K562 (cell line): ENCODE results near the gene ZNF574. TPM values are rescaled to one million over a fixed set of nuclear protein-coding genes. Genes with fewer than 3 reads are reported as not detected.
A peak's percentile ranks its signal among the peaks of the same experiment; 100 is the strongest.

Experiments
- ATAC-seq: fragments of 200-7000 bp; cut with Tn5 transposase; 3 replicates; pipeline ENCODE4 v1.9.1; 2020; ENCODE audit warnings: moderate library complexity
- BruUV-seq: library from RNA; stranded (reverse); fragments of 400-500 nt; replicated peaks from 2 replicates; lab custom pipeline; 2021; lab: Mats Ljungman, UMichigan
- CTCF ChIA-PET: fragments of 300-600 bp; formaldehyde crosslinking; extraction: SDS; loops from one replicate; lab custom pipeline; 2021; ENCODE audit warnings: low intra/inter-chr PET ratio; lab: Yijun Ruan, JAX
- POLR2A ChIA-PET: fragments of 300-600, 350-650 bp; sonication (Branson Sonifier 250); formaldehyde crosslinking; extraction: SDS; loops from one replicate; lab custom pipeline; 2021; ENCODE audit warnings: antibody characterized with exemption, inconsistent platforms; lab: Yijun Ruan, JAX
- DNase-seq, 4 experiments: peaks; one replicate each; pipeline versions ENCODE4 v3.0.0 to v3.0.0-alpha.2; 2011 to 2018; ENCODE audit warnings: low spot score in 3 of 4, mixed read lengths in 3 of 4; ENCODE audit errors: extremely low read depth in 1 of 4
- FAIRE-seq: peaks from 2 replicates; lab custom pipeline; 2011; peaks lifted over from hg19 to GRCh38; lab: Jason Lieb, UNC
- H2AFZ ChIP-seq: 2 replicates; pipeline ENCODE4 v1.6.0; 2011; ENCODE audit warnings: low read depth, low read length, control low read depth, inconsistent platforms
- H3K27ac ChIP-seq: fragments of 200-600 bp; 3 replicates; pipeline ENCODE4 v1.8.0; 2011; ENCODE audit warnings: low read depth, mild to moderate bottlenecking, control low read depth, inconsistent platforms, low read length, moderate library complexity, mixed read lengths; ENCODE audit errors: extremely low read depth
- H3K27me3 ChIP-seq, 2 experiments: fragments of 300-600 bp in 1 of 2; 2 replicates in 1 of 2; 3 replicates in 1 of 2; pipeline versions ENCODE4 v1.6.0 to v1.8.0; 2011; ENCODE audit warnings: inconsistent platforms in 2 of 2, low read length in 2 of 2, mild to moderate bottlenecking in 1 of 2, mixed read lengths in 1 of 2, moderate library complexity in 1 of 2; ENCODE audit not compliant: control insufficient read depth in 2 of 2, insufficient read depth in 2 of 2
- H3K36me3 ChIP-seq: fragments of 300-600 bp; 3 replicates; pipeline ENCODE4 v1.8.0; 2011; ENCODE audit warnings: mild to moderate bottlenecking, low read length, inconsistent platforms; ENCODE audit not compliant: control insufficient read depth, insufficient read depth
- H3K4me1 ChIP-seq, 2 experiments: fragments of 200-600 bp in 1 of 2; replicated peaks in 1 of 2; 2 replicates in 1 of 2; 3 replicates in 1 of 2; pipeline versions ENCODE4 v1.5.1 to v1.8.0; 2011; ENCODE audit warnings: inconsistent platforms in 2 of 2, low read length in 2 of 2, mild to moderate bottlenecking in 1 of 2, mixed read lengths in 1 of 2, moderate library complexity in 1 of 2; ENCODE audit not compliant: control insufficient read depth in 2 of 2, insufficient read depth in 2 of 2
- H3K4me2 ChIP-seq: 2 replicates; pipeline ENCODE4 v1.6.1; 2011; ENCODE audit warnings: low read length, control low read depth, inconsistent platforms, mixed read lengths; ENCODE audit not compliant: insufficient read depth
- H3K4me3 ChIP-seq: fragments of 200-600 bp; sonication (generic), shearing (Covaris generic); 2 replicates; pipeline ENCODE4 v1.5.1; 2016; ENCODE audit warnings: control low read depth, inconsistent platforms
- H3K79me2 ChIP-seq: fragments of 200-600 bp; 3 replicates; pipeline ENCODE4 v1.8.0; 2011; ENCODE audit warnings: low read length, inconsistent platforms; ENCODE audit not compliant: control insufficient read depth, insufficient read depth
- H3K9ac ChIP-seq, 2 experiments: 2 replicates each; pipeline versions ENCODE4 v1.6.0 to v1.6.1; 2011; ENCODE audit warnings: low read depth in 2 of 2, low read length in 2 of 2, control low read depth in 1 of 2, inconsistent platforms in 1 of 2, mild to moderate bottlenecking in 1 of 2, mixed read lengths in 1 of 2; ENCODE audit not compliant: insufficient read depth in 1 of 2
- H3K9me1 ChIP-seq: one replicate; pipeline ENCODE4 v1.6.0; 2011; ENCODE audit warnings: inconsistent platforms, mild to moderate bottlenecking, low read length, moderate library complexity; ENCODE audit not compliant: control insufficient read depth, insufficient read depth
- H3K9me3 ChIP-seq: replicated peaks from 2 replicates; pipeline ENCODE4 v1.5.1; 2011; ENCODE audit warnings: low read depth, low read length, inconsistent platforms; ENCODE audit not compliant: control insufficient read depth, insufficient read depth
- H4K20me1 ChIP-seq: replicated peaks from 2 replicates; pipeline ENCODE4 v1.6.1; 2011; ENCODE audit warnings: low read length, inconsistent platforms, mixed read lengths; ENCODE audit not compliant: control insufficient read depth, insufficient read depth
- CTCF ChIP-seq, 3 experiments: IDR thresholded peaks in 2 of 3; conservative IDR thresholded peaks in 1 of 3; 2 replicates each; pipeline ENCODE4 v1.5.1; 2011 to 2012; ENCODE audit warnings: low read length in 3 of 3, mild to moderate bottlenecking in 3 of 3, control low read depth in 2 of 3, improper control_type of control experiment in 1 of 3, inconsistent platforms in 1 of 3, low read depth in 1 of 3, mixed read lengths in 1 of 3, moderate library complexity in 1 of 3; ENCODE audit not compliant: insufficient read depth in 2 of 3
- MTA3 ChIP-seq: fragments of 450-650 bp; formaldehyde crosslinking; IDR thresholded peaks from 2 replicates; pipeline ENCODE4 v1.6.1; 2017; ENCODE audit warnings: mild to moderate bottlenecking, borderline replicate concordance
- NFIC ChIP-seq: fragments of 450-650 bp; IDR thresholded peaks from 2 replicates; pipeline ENCODE4 v1.6.1; 2017; ENCODE audit warnings: mild to moderate bottlenecking, inconsistent platforms
- NFRKB ChIP-seq: fragments of 450-650 bp; IDR thresholded peaks from 2 replicates; pipeline ENCODE4 v1.6.1; 2016; ENCODE audit warnings: low read depth
- PHB2 ChIP-seq: fragments of 450-650 bp; IDR thresholded peaks from 2 replicates; pipeline ENCODE4 v1.6.1; 2017; ENCODE audit warnings: low read depth
- RAD21 ChIP-seq, 2 experiments: fragments of 250-450 bp in 1 of 2; fragments of 450-650 bp in 1 of 2; sonication (Bioruptor Pico) in 1 of 2; formaldehyde crosslinking in 1 of 2; IDR thresholded peaks in 1 of 2; conservative IDR thresholded peaks in 1 of 2; 2 replicates each; pipeline versions ENCODE4 v1.4.0 to v1.8.0; 2020 to 2022; ENCODE audit warnings: mild to moderate bottlenecking in 2 of 2, moderate library complexity in 1 of 2
- REST ChIP-seq, 2 experiments: fragments of 450-650 bp; formaldehyde crosslinking in 1 of 2; IDR thresholded peaks; 2 replicates each; pipeline versions ENCODE4 v1.4.0 to v1.6.1; 2014 to 2020; ENCODE audit warnings: mild to moderate bottlenecking in 2 of 2, borderline replicate concordance in 1 of 2, low read depth in 1 of 2
- TARDBP ChIP-seq: fragments of 450-650 bp; IDR thresholded peaks from 2 replicates; pipeline ENCODE4 v1.6.1; 2016
- TBL1XR1 ChIP-seq, 2 experiments: IDR thresholded peaks; 2 replicates each; pipeline ENCODE4 v1.6.1; 2012; ENCODE audit warnings: improper control_type of control experiment in 2 of 2, low read length in 2 of 2, mild to moderate bottlenecking in 1 of 2
- VEZF1 ChIP-seq: fragments of 200-800 bp; sonication (Bioruptor generic); IDR thresholded peaks from 2 replicates; pipeline ENCODE4 v1.6.1; 2017; ENCODE audit warnings: missing genetic modification characterization, missing compliant biosample characterization
- WGBS: fragments of 100-300 bp; shearing (Covaris generic); methylation state at CpG from one replicate; pipeline ENCODE4 v1.1.6; 2016; ENCODE audit warnings: low coverage, mixed read lengths; ENCODE audit not compliant: insufficient coverage; ENCODE audit errors: missing lambda C conversion rate; 5-methylcytosine and 5-hydroxymethylcytosine counted together
- in situ Hi-C: fragments of 300-500 bp; cut with MboI; formaldehyde crosslinking; loops from 4 replicates; pipeline ENCODE4 v1.15.0; 2018; ENCODE audit warnings: inconsistent platforms, mixed read lengths
- intact Hi-C: fragments of 100-400 bp; cut with micrococcal nuclease; formaldehyde crosslinking; loops from 2 replicates; pipeline ENCODE4 v1.14.2; 2022
- polyA plus RNA-seq, 8 experiments: library from polyadenylated mRNA; depleted of rRNA in 4 of 8; stranded (reverse) in 5 of 8; unstranded in 3 of 8; fragments of >200 nt; fragmentation: Nextera tagmentation in 2 of 8; fragmentation: Illumina TruSeq in 1 of 8; extraction: Ambion mirVana in 2 of 8; extraction: Trizol in 1 of 8; gene quantifications; 2 replicates each; pipeline versions ENCODE4 v1.2.1 to v1.2.3, GENCODE V29; 2011 to 2014; ENCODE audit warnings: inconsistent platforms in 1 of 8, missing spikeins in 1 of 8
- total RNA-seq, 7 experiments: library from RNA; depleted of rRNA in 6 of 7; stranded (reverse); fragments of >200 nt in 6 of 7; fragmentation: Illumina TruSeq in 2 of 7; extraction: Trizol in 2 of 7; gene quantifications; 2 replicates each; pipeline versions ENCODE4 v1.2.1 to v1.2.3, GENCODE V29; 2011 to 2021; ENCODE audit warnings: low replicate concordance in 1 of 7

The ZNF574 gene
- total and polyA plus RNA-seq, 9 of the 15 experiments (the other 6 are each of a cell fraction or from before 2014, with no cell fraction given) = 0.24 to 20.7 (median 8.4) TPM

- H3K27me3 ChIP-seq = peaks cover 2 to 18% of the 10 kb centered on the region in 2 experiments; a peak in 3 of 5 replicates
- peak overlapping the region; percentile 14; the same call in 1 of the 2 replicates for H3K4me2 ChIP-seq
- H3K27ac ChIP-seq = no peak overlapping the region
- H4K20me1 ChIP-seq = no peaks in the 10 kb centered on the region
- DNase-seq (peak in 2 of 4 experiments; percentile 39 to 42), ATAC-seq (0 out of 3 replicates have a peak, but pooled peaks have one; percentile 14), FAIRE-seq (no peak)
- ChIA-PET CTCF (no interaction called here), POLR2A (interaction anchor here (0.5 to 1.2 kb wide), 2 partner anchors 92 to 346 kb away, joined by 3 to 4 read pairs; no protein-coding TSS in a partner anchor)
- H3K4me3 ChIP-seq = no peak overlapping the region
- BruUV-seq = no TSS peak
- no peaks in the 10 kb centered on the region for H3K9me3 ChIP-seq
- H3K9ac ChIP-seq = peak overlapping the region in 1 of 2 experiments; percentile 29; a peak in 1 of 4 replicates
- peaks cover 3 to 34% of the 10 kb centered on the region in 2 experiments; a peak in 4 of 5 replicates for H3K4me1 ChIP-seq
- H3K9me1 ChIP-seq = no peaks in the 10 kb centered on the region
- in situ Hi-C loops (no loop called here), intact Hi-C loops (no loop called here)
- 0% methylated on average over 3 of the region's 5 CpGs for WGBS
- H3K79me2 ChIP-seq = no peaks in the 10 kb centered on the region
- H2AFZ ChIP-seq = 0 out of 2 replicates have a peak overlapping the region, but pooled peaks have one; percentile 25
- H3K36me3 ChIP-seq = no peaks in the 10 kb centered on the region
- TF ChIP-seq MTA3 (0 out of 2 replicates have a peak, but pooled peaks have one; percentile 43), CTCF (IDR thresholded peaks at IDR 0.05 in 2 of 3, conservative IDR thresholded peaks at IDR 0.05 in 1 of 3; ENCODE audit: insufficient read depth in 2 of 3, low read depth in 1 of 3, low read length in 3 of 3) (peak; percentile 57 to 71 (median 58)), RAD21 (CRISPR knock-in tag; conservative IDR thresholded peaks at IDR 0.05 in 1 of 2, IDR thresholded peaks at IDR 0.05 in 1 of 2) (peak in 1 of 2 experiments; percentile 49; a peak in 2 of 4 replicates), TBL1XR1 (IDR thresholded peaks at IDR 0.05; ENCODE audit: low read length in 2 of 2) (no peak), VEZF1 (no peak), TARDBP (0 out of 2 replicates have a peak, but pooled peaks have one; percentile 20), REST (IDR thresholded peaks at IDR 0.05; ENCODE audit: borderline replicate concordance) (peak; percentile 30; the same call in 1 of the 2 replicates), REST (CRISPR knock-in tag; IDR thresholded peaks at IDR 0.05; ENCODE audit: low read depth) (no peak), NFIC (peak; percentile 5; the same call in 1 of the 2 replicates), NFRKB (no peak), PHB2 (no peak)
Observed at GRCh38 chr19:42092350-42092749, 16.4 kb downstream of the ZNF574 start.
